Breast epithelium (tissue), 4 donors: ENCODE results near the gene LRCOL1. TPM values are rescaled to one million over a fixed set of nuclear protein-coding genes. Genes with fewer than 3 reads are reported as not detected.

Experiments
- DNase-seq, 2 donors: peaks; one replicate each; pipeline ENCODE4 v3.0.0-alpha.2; 2019; ENCODE audit warnings: low spot score in 2 of 2
- H3K27ac ChIP-seq, 2 donors: fragments of 200-600 bp; sonication (generic) in 1 of 2; one replicate each; pipeline ENCODE4 v1.5.1; 2016 to 2019; ENCODE audit warnings: mild to moderate bottlenecking in 1 of 2
- H3K27me3 ChIP-seq, 2 donors: fragments of 200-600 bp; sonication (generic) in 1 of 2; one replicate each; pipeline versions ENCODE4 v1.5.1 to v1.6.0; 2017 to 2019; ENCODE audit warnings: control low read depth in 1 of 2, mild to moderate bottlenecking in 1 of 2
- H3K36me3 ChIP-seq: fragments of 200-600 bp; one replicate; pipeline ENCODE4 v1.5.1; 2019
- H3K4me1 ChIP-seq, 2 donors: fragments of 200-600 bp; sonication (generic); one replicate each; pipeline ENCODE4 v1.5.1; 2016 to 2019; ENCODE audit warnings: control low read depth in 1 of 2
- H3K4me3 ChIP-seq, 3 donors: fragments of 200-600 bp; sonication (generic); 1 replicate in 2 of 3; 2 replicates in 1 of 3; pipeline ENCODE4 v1.5.1; 2016 to 2019; ENCODE audit warnings: mild to moderate bottlenecking in 3 of 3, moderate library complexity in 2 of 3
- H3K9me3 ChIP-seq, 2 donors: fragments of 200-600 bp; sonication (generic) in 1 of 2; one replicate each; pipeline ENCODE4 v1.5.1; 2016 to 2019; ENCODE audit warnings: control low read depth in 1 of 2
- CTCF ChIP-seq, 3 donors: fragments of 450-650 bp; IDR thresholded peaks; one replicate each; pipeline ENCODE4 v1.5.1; 2016 to 2017; ENCODE audit warnings: antibody characterized with exemption in 3 of 3, mild to moderate bottlenecking in 3 of 3, moderate library complexity in 3 of 3
- POLR2A ChIP-seq: fragments of 450-650 bp; IDR thresholded peaks from one replicate; pipeline ENCODE4 v1.6.1; 2016; ENCODE audit warnings: antibody characterized with exemption, mild to moderate bottlenecking, moderate library complexity
- POLR2AphosphoS5 ChIP-seq, 3 donors: sonication (generic); formaldehyde crosslinking; IDR thresholded peaks; one replicate each; pipeline ENCODE4 v1.6.1; 2017; ENCODE audit warnings: antibody characterized with exemption in 3 of 3
- intact Hi-C: fragments of 100-400 bp; cut with DNase I; formaldehyde crosslinking; loops from one replicate; pipeline ENCODE4 v1.15.1; 2023; ENCODE audit warnings: low total_unique reads
- total RNA-seq, 3 donors: library from RNA; depleted of rRNA; stranded (reverse); fragments of >200 nt; gene quantifications; one replicate each; pipeline ENCODE4 v1.1.0, GENCODE V29; 2016

Gene LRCOL1
- total RNA-seq, 3 donors from 2014 or later, result 0.59 TPM; not detected in 2

- Histone ChIP-seq H3K4me3 (no peak overlapping the region), H3K27ac (no peak overlapping the region), H3K27me3 (no peaks in the 10 kb centered on the region), H3K36me3 (peaks cover 9% of the 10 kb centered on the region), H3K9me3 (no peaks in the 10 kb centered on the region), H3K4me1 (no peaks in the 10 kb centered on the region)
- intact Hi-C loops, result no loop called here
- TF ChIP-seq POLR2AphosphoS5 (IDR thresholded peaks at IDR 0.05), result no peak
- no peak for TF ChIP-seq CTCF (IDR thresholded peaks at IDR 0.05)
- no peak for TF ChIP-seq POLR2A
- no peak for DNase-seq
These were observed 24.9 kb upstream of the LRCOL1 start for GRCh38 chr12:132635076-132635955.

GRCh38 chr12:132634411-132634990 lies 24.1 kb upstream of the LRCOL1 start:
- Histone ChIP-seq H3K27me3 (no peaks in the 10 kb centered on the region), H3K27ac (no peak overlapping the region), H3K36me3 (peaks cover 16% of the 10 kb centered on the region)

GRCh38 chr12:132633901-132634300 lies 23.5 kb upstream of the LRCOL1 start:
- Histone ChIP-seq H3K27ac (no peak overlapping the region), H3K4me1 (no peaks in the 10 kb centered on the region), H3K4me3 (no peak overlapping the region), H3K36me3 (peaks cover 18% of the 10 kb centered on the region), H3K9me3 (no peaks in the 10 kb centered on the region), H3K27me3 (no peaks in the 10 kb centered on the region)
- intact Hi-C loops, result no loop called here
- TF ChIP-seq CTCF (IDR thresholded peaks at IDR 0.05) (no peak), POLR2A (no peak), POLR2AphosphoS5 (IDR thresholded peaks at IDR 0.05) (no peak)
- DNase-seq, result no peak

More at GRCh38 chr12:132634411-132634990, 24.1 kb upstream of the LRCOL1 start:
- Histone ChIP-seq H3K4me1 (no peaks in the 10 kb centered on the region), H3K4me3 (no peak overlapping the region), H3K9me3 (no peaks in the 10 kb centered on the region)
- TF ChIP-seq CTCF (IDR thresholded peaks at IDR 0.05) (no peak), POLR2AphosphoS5 (IDR thresholded peaks at IDR 0.05) (no peak), POLR2A (no peak)
- DNase-seq, result no peak
- intact Hi-C loops, result no loop called here

GRCh38 chr12:132633398-132633797 lies 23.0 kb upstream of the LRCOL1 start:
- intact Hi-C loops, result no loop called here
- no peak for DNase-seq
- H3K4me1 ChIP-seq, result no peaks in the 10 kb centered on the region
- H3K4me3 ChIP-seq, result no peak overlapping the region
- no peaks in the 10 kb centered on the region for H3K27me3 ChIP-seq
- H3K27ac ChIP-seq, result no peak overlapping the region
- TF ChIP-seq POLR2A (no peak), POLR2AphosphoS5 (IDR thresholded peaks at IDR 0.05) (no peak), CTCF (IDR thresholded peaks at IDR 0.05) (no peak)
- H3K36me3 ChIP-seq, result peaks cover 15% of the 10 kb centered on the region
- H3K9me3 ChIP-seq, result no peaks in the 10 kb centered on the region
